GM10248 (cell line): Measurements from ENCODE around the gene C1orf115.
"Not testable (repeated sequence)": the region's sequence is repeated elsewhere in the genome, so short reads cannot be mapped to it uniquely, and the experiment has no call there.

Experiments used
- CTCF ChIA-PET: fragments of 300-600 bp; sonication (Branson Sonifier 250); formaldehyde crosslinking; extraction: SDS; loops from one replicate; lab custom pipeline; 2021; ENCODE audit warnings: antibody characterized with exemption; lab: Yijun Ruan, JAX
- POLR2A ChIA-PET: fragments of 350-650 bp; sonication (Branson Sonifier 250); formaldehyde crosslinking; extraction: SDS; loops from one replicate; lab custom pipeline; 2020; ENCODE audit warnings: antibody characterized with exemption; lab: Yijun Ruan, JAX
- DNase-seq: peaks from one replicate; pipeline ENCODE4 v3.0.0; 2012; ENCODE audit errors: extremely low spot score
- CTCF ChIP-seq: IDR thresholded peaks from 2 replicates; pipeline ENCODE4 v1.5.1; 2012; ENCODE audit warnings: mild to moderate bottlenecking, low read depth; ENCODE audit errors: extremely low read depth, missing control alignments, control extremely low read depth

C1orf115 gene

GRCh38 chr1:220710333-220710732 lies 20.2 kb downstream of the C1orf115 start:
- ChIA-PET CTCF (interaction anchor here (1.0 to 1.5 kb wide), 2 partner anchors 24 to 59 kb away, joined by 3 to 4 read pairs; no protein-coding TSS in a partner anchor), POLR2A (no interaction called here)
- no peak for DNase-seq
- no peak for TF ChIP-seq CTCF

GRCh38 chr1:220711056-220711809 lies 21.1 kb downstream of the C1orf115 start:
- TF ChIP-seq CTCF = no peak
- POLR2A ChIA-PET = no interaction called here
- peak; percentile 44 for DNase-seq
- CTCF ChIA-PET = interaction anchor here (1.5 kb wide), 1 partner anchor 23 kb away, joined by 4 read pairs; no protein-coding TSS in a partner anchor

GRCh38 chr1:220715986-220716385 lies 25.8 kb downstream of the C1orf115 start:
- DNase-seq, CTCF ChIA-PET, POLR2A ChIA-PET: not testable (repeated sequence)

- no peak for TF ChIP-seq CTCF
- ChIA-PET CTCF (interaction anchor here (1.1 to 1.3 kb wide), 2 partner anchors 10 to 15 kb away, joined by 3 read pairs; no protein-coding TSS in a partner anchor), POLR2A (no interaction called here)
- no peak for DNase-seq
These were observed 27.9 kb downstream of the C1orf115 start for GRCh38 chr1:220717800-220718640.

GRCh38 chr1:220721266-220721665 lies 31.1 kb downstream of the C1orf115 start:
- DNase-seq, POLR2A ChIA-PET: not testable (repeated sequence)
- CTCF ChIA-PET = interaction anchor here (2.1 kb wide), 1 partner anchor 12 kb away, joined by 12 read pairs; no protein-coding TSS in a partner anchor

GRCh38 chr1:220726634-220727033 lies 36.5 kb downstream of the C1orf115 start:
- POLR2A ChIA-PET = no interaction called here
- CTCF ChIA-PET = interaction anchor here (1.0 to 2.1 kb wide), 2 partner anchors 9 to 14 kb away, joined by 3 to 4 read pairs; no protein-coding TSS in a partner anchor
- DNase-seq = no peak
- no peak for TF ChIP-seq CTCF

GRCh38 chr1:220727519-220727918 lies 37.4 kb downstream of the C1orf115 start:
- no peak for TF ChIP-seq CTCF
- no peak for DNase-seq
- CTCF ChIA-PET = interaction anchor here (1.5 to 1.9 kb wide), 4 partner anchors 10 to 446 kb away, joined by 3 to 6 read pairs (median 3); no protein-coding TSS in a partner anchor
- POLR2A ChIA-PET = no interaction called here
